ENCODE results near the gene GJC2.

DNA sequence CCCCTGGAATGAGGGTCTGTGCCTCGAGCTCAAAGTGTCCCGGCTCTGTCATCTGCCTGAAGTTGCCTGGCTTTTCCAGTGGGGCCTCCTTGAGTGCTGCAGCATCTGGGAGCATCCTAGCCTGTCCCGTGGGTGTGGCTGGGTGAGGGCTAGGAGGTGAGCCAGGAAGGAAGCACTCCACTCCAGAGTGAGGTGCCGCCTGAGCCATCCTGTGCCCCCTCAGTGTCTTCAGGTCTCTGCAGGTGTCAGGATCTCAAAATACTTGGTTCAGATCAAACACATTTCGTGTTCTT, 27.4 kb downstream of the GJC2 start:
- TF ChIP-seq, protein P1, sequence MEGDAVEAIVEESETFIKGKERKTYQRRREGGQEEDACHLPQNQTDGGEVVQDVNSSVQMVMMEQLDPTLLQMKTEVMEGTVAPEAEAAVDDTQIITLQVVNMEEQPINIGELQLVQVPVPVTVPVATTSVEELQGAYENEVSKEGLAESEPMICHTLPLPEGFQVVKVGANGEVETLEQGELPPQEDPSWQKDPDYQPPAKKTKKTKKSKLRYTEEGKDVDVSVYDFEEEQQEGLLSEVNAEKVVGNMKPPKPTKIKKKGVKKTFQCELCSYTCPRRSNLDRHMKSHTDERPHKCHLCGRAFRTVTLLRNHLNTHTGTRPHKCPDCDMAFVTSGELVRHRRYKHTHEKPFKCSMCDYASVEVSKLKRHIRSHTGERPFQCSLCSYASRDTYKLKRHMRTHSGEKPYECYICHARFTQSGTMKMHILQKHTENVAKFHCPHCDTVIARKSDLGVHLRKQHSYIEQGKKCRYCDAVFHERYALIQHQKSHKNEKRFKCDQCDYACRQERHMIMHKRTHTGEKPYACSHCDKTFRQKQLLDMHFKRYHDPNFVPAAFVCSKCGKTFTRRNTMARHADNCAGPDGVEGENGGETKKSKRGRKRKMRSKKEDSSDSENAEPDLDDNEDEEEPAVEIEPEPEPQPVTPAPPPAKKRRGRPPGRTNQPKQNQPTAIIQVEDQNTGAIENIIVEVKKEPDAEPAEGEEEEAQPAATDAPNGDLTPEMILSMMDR (conservative IDR thresholded peaks at IDR 0.05; ENCODE audit: low read depth, low read length), result no peak
- TF ChIP-seq EZH2 (IDR thresholded peaks at IDR 0.05; ENCODE audit: low read length, unreplicated experiment) (no peak), EZH2phosphoT487 (IDR thresholded peaks at IDR 0.05; ENCODE audit: borderline replicate concordance, low read length) (no peak)
